ENCODE measurements around the gene SMIM20.

DNA sequence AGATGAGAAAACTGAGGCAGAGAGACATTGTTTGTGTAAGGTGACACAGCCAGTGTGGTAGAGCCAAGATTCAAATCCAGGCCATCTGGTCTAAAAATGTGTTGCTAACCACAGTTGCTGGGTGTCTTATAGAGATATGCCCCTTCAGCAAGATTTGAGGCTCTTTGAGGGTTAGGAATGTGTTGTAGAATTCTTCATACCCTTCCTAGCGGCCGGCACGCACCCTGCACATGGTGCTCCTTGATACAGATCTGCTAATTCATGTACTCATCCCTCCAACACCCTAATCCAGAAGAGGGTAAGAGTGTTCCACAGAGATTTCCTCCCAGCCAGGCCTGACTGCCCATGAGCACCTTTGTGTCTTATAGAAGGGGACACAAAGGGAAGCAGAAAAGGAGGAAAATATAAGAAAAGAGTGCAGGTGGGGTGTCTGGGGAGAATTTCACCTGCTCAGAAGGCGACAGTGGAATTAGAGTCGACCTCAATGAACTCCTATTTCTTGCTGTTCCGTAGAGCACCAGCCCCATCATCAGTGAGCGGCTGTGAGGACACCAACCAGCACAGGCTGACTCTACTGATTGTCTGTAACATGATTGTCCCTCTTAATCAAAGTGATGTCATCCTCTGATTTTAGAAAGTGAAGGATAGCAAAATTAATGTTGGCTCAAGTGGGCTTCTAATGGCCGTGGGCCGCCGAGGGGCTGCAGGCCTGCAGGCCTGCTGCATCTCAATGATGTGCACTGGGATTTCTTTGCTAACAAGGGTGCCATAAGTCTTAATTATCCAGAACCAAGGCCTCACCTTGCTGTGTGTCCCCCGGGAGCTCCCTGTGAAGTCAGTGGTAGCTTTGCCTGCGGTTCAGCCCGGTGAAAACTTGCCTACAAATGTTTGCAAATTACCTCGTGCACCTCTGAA lies 24.2 kb upstream of the SMIM20 start:
- TF ChIP-seq, protein P1, sequence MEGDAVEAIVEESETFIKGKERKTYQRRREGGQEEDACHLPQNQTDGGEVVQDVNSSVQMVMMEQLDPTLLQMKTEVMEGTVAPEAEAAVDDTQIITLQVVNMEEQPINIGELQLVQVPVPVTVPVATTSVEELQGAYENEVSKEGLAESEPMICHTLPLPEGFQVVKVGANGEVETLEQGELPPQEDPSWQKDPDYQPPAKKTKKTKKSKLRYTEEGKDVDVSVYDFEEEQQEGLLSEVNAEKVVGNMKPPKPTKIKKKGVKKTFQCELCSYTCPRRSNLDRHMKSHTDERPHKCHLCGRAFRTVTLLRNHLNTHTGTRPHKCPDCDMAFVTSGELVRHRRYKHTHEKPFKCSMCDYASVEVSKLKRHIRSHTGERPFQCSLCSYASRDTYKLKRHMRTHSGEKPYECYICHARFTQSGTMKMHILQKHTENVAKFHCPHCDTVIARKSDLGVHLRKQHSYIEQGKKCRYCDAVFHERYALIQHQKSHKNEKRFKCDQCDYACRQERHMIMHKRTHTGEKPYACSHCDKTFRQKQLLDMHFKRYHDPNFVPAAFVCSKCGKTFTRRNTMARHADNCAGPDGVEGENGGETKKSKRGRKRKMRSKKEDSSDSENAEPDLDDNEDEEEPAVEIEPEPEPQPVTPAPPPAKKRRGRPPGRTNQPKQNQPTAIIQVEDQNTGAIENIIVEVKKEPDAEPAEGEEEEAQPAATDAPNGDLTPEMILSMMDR (IDR thresholded peaks at IDR 0.05) = no peak
- TF ChIP-seq POLR2A (IDR thresholded peaks at IDR 0.05) = no peak
